Activated CD4-positive, alpha-beta T cell treated with anti-CD3 and anti-CD28 coated beads for 4 hours (primary cell): ENCODE data around the gene NUP62.
A peak's percentile ranks its signal among the peaks of the same experiment; 100 is the strongest.

ENCODE experiments used
- DNase-seq, 2 donors: peaks; one replicate each; pipeline ENCODE4 v3.0.0-alpha.2; 2020

Gene NUP62

GRCh38 chr19:49879243-49879963, 49.9 kb downstream of the NUP62 start:
- DNase-seq: no peak

- no peak for DNase-seq
Measured at GRCh38 chr19:49878744-49879070, 50.6 kb downstream of the NUP62 start.

- peak; percentile 98 to 99 for DNase-seq
Measured at GRCh38 chr19:49877879-49878743, 51.2 kb downstream of the NUP62 start.

- DNase-seq: peak; percentile 97 to 98
Measured at GRCh38 chr19:49877020-49877878, 52.1 kb downstream of the NUP62 start, which contains the start of the genes AKT1S1 and TBC1D17. Gene AKT1S1, minus strand, starts transcription at chr19:49877355. Its CDS starts 4,060 bp downstream, at chr19:49873295. Gene TBC1D17, plus strand, starts transcription at chr19:49877702. Its CDS starts 22 bp downstream, at chr19:49877724.

GRCh38 chr19:49876422-49877019, 52.8 kb downstream of the NUP62 start:
- DNase-seq: peak; percentile 97 to 98

GRCh38 chr19:49875857-49876421, 53.4 kb downstream of the NUP62 start:
- DNase-seq: peak; percentile 58 to 63

- DNase-seq: no peak
Measured at GRCh38 chr19:49875177-49875576, 54.1 kb downstream of the NUP62 start.

- no peak for DNase-seq
Measured at GRCh38 chr19:49874503-49875157, 54.7 kb downstream of the NUP62 start.

- DNase-seq: no peak
Measured at GRCh38 chr19:49873834-49874233, 55.5 kb downstream of the NUP62 start.

- no peak for DNase-seq
Measured at GRCh38 chr19:49873129-49873521, 56.2 kb downstream of the NUP62 start.

- no peak for DNase-seq
Measured at GRCh38 chr19:49872245-49873128, 56.8 kb downstream of the NUP62 start.

GRCh38 chr19:49871349-49871985, 57.8 kb downstream of the NUP62 start:
- DNase-seq: no peak

GRCh38 chr19:49870309-49870901, 58.9 kb downstream of the NUP62 start:
- no peak for DNase-seq

- DNase-seq: peak; percentile 83 to 86
Measured at GRCh38 chr19:49869484-49870308, 59.6 kb downstream of the NUP62 start.

- no peak for DNase-seq
Measured at GRCh38 chr19:49869009-49869483, 60.3 kb downstream of the NUP62 start.

- peak; percentile 84 to 86 for DNase-seq
Measured at GRCh38 chr19:49866933-49867782, 62.1 kb downstream of the NUP62 start, which contains the start of gene PNKP. Gene PNKP, minus strand, starts transcription at chr19:49867576. Its CDS starts 372 bp downstream, at chr19:49867204.

GRCh38 chr19:49864890-49865289, 64.4 kb downstream of the NUP62 start:
- no peak for DNase-seq
